Sigmoid colon (tissue), 4 donors: ENCODE data around the gene ZNF462.

Experiments
- EP300 ChIP-seq, 4 donors: sonication (generic); formaldehyde crosslinking; IDR thresholded peaks; one replicate each; pipeline ENCODE4 v1.6.1; 2017; ENCODE audit warnings: antibody characterized with exemption in 4 of 4
- TF ChIP-seq, protein P1 (sequence below), 4 experiments: fragments of 450-650 bp in 3 of 4; fragments of 200-600 bp in 1 of 4; IDR thresholded peaks; one replicate each; pipeline ENCODE4 v1.5.1; 2016 to 2019; ENCODE audit warnings: antibody characterized with exemption in 4 of 4, mild to moderate bottlenecking in 3 of 4, moderate library complexity in 2 of 4

DNA sequence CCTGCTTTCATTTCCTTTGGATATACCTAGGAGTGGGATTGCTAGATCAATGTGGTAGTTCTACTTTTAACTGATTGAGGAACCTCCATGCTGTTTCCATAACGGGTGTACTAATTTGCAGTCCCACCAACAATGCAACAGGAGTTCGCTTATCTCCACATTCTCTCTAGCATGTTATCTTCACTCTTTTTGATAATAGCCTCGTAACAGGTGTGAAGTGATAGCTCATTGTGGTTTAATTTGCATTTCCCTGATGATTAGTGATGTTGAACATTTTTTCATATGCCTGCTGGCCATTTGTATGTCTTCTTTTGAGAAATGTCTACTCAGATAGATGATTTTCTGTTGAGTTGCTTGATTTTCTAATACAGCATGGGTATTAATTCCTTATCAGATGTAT, 142.2 kb downstream of the ZNF462 start:
- TF ChIP-seq, protein P1, sequence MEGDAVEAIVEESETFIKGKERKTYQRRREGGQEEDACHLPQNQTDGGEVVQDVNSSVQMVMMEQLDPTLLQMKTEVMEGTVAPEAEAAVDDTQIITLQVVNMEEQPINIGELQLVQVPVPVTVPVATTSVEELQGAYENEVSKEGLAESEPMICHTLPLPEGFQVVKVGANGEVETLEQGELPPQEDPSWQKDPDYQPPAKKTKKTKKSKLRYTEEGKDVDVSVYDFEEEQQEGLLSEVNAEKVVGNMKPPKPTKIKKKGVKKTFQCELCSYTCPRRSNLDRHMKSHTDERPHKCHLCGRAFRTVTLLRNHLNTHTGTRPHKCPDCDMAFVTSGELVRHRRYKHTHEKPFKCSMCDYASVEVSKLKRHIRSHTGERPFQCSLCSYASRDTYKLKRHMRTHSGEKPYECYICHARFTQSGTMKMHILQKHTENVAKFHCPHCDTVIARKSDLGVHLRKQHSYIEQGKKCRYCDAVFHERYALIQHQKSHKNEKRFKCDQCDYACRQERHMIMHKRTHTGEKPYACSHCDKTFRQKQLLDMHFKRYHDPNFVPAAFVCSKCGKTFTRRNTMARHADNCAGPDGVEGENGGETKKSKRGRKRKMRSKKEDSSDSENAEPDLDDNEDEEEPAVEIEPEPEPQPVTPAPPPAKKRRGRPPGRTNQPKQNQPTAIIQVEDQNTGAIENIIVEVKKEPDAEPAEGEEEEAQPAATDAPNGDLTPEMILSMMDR (IDR thresholded peaks at IDR 0.05): no peak
- no peak for TF ChIP-seq EP300 (IDR thresholded peaks at IDR 0.05)
